Measurements from ENCODE around the gene SLC38A4. TPM values are rescaled to one million over a fixed set of nuclear protein-coding genes. Genes with fewer than 3 reads are reported as not detected.

SLC38A4 gene
- total and polyA plus RNA-seq, 2 donors (not counting 1 experiment from before 2014, with no cell fraction given), result not detected

DNA sequence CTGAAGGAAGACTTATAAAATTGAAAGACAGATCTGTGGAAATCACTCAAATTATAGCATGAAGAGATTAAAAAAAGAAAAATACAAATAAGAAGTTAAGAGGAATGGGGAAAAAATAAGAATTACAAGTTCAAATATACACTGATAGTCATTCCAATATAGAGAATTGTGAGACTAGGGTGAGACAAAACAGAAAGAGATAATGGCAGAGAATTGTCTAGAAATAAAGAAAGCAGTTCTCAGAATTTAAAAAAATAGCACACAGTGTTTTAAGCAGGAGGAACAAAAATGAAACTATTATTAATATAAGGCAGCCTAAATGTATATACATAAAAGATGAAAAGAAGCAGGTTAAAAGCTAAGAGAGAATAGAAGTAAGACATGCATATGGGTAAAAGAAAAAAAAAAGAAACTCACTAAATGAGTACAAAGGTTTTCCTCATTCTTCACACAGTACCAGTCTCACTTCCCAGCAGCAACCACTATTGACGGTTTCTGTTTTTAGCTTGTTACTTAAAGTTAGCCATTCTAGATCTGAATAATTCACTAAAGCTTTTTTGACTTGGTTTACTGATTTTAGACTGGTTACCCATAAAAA is 31.1 kb downstream of the SLC38A4 start:
- no peak overlapping the region for H3K4me3 Mint-ChIP-seq
- no peak overlapping the region for H2AFZ ChIP-seq (ENCODE audit: insufficient read depth, low read depth, low read length, poor library complexity, severe bottlenecking)
- no peaks in the 10 kb centered on the region for H3K4me1 Mint-ChIP-seq
- DNase-seq (no peak), ATAC-seq (ENCODE audit: low read depth) (no peak)
- intact Hi-C loops (cut with micrococcal nuclease), result no loop called here
- H3K4me3 ChIP-seq (ENCODE audit: control extremely low read depth in 1 of 5, extremely low read depth in 1 of 5, insufficient read depth in 1 of 5, low read depth in 2 of 5, low read length in 4 of 5), result no peak overlapping the region
- no peaks in the 10 kb centered on the region for H3K36me3 ChIP-seq (replicated peaks in 1 of 2; ENCODE audit: control extremely low read depth in 1 of 2, control insufficient read depth in 1 of 2, extremely low read depth in 1 of 2, insufficient read depth in 2 of 2, low read length in 1 of 2)
- no peak overlapping the region for H3K27ac Mint-ChIP-seq
- H4K20me1 ChIP-seq (ENCODE audit: control insufficient read depth, insufficient read depth, low read length, poor library complexity, severe bottlenecking), result no peaks in the 10 kb centered on the region
- no peak overlapping the region for H3K27ac ChIP-seq (ENCODE audit: low read length in 2 of 2)
- no peak overlapping the region for H3K9ac ChIP-seq (ENCODE audit: low read length)
- TF ChIP-seq, protein P1, sequence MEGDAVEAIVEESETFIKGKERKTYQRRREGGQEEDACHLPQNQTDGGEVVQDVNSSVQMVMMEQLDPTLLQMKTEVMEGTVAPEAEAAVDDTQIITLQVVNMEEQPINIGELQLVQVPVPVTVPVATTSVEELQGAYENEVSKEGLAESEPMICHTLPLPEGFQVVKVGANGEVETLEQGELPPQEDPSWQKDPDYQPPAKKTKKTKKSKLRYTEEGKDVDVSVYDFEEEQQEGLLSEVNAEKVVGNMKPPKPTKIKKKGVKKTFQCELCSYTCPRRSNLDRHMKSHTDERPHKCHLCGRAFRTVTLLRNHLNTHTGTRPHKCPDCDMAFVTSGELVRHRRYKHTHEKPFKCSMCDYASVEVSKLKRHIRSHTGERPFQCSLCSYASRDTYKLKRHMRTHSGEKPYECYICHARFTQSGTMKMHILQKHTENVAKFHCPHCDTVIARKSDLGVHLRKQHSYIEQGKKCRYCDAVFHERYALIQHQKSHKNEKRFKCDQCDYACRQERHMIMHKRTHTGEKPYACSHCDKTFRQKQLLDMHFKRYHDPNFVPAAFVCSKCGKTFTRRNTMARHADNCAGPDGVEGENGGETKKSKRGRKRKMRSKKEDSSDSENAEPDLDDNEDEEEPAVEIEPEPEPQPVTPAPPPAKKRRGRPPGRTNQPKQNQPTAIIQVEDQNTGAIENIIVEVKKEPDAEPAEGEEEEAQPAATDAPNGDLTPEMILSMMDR (IDR thresholded peaks at IDR 0.05), result no peak
- no peak for TF ChIP-seq EZH2 (IDR thresholded peaks at IDR 0.05; ENCODE audit: borderline replicate concordance, insufficient read depth, low read depth, low read length, poor library complexity, severe bottlenecking)
- no peaks in the 10 kb centered on the region for H3K9me3 Mint-ChIP-seq (ENCODE audit: insufficient read depth)
- H3K9me3 ChIP-seq (ENCODE audit: control extremely low read depth in 1 of 3, control insufficient read depth in 2 of 3, insufficient read depth in 1 of 3, low read length in 2 of 3), result no peaks in the 10 kb centered on the region
- POLR2A ChIA-PET, result no interaction called here
- H3K4me1 ChIP-seq (ENCODE audit: control insufficient read depth in 2 of 2, insufficient read depth in 2 of 2, low read length in 2 of 2), result no peaks in the 10 kb centered on the region
- peaks cover 0 to 7% (median 0%) of the 10 kb centered on the region in 4 experiments for H3K27me3 ChIP-seq (replicated peaks in 1 of 4; ENCODE audit: control extremely low read depth in 1 of 4, control insufficient read depth in 3 of 4, insufficient read depth in 4 of 4, low read length in 3 of 4)
- CTCF ChIA-PET, result no interaction called here
- H3K4me2 ChIP-seq (replicated peaks; ENCODE audit: low read depth, low read length, poor library complexity, severe bottlenecking), result no peak overlapping the region
- WGBS (ENCODE audit: insufficient coverage), result no CpG with 5 or more reads among the region's 1 CpG
- H3K27me3 Mint-ChIP-seq, result peaks cover 5% of the 10 kb centered on the region
- no peaks in the 10 kb centered on the region for H3K79me2 ChIP-seq (ENCODE audit: control insufficient read depth, insufficient read depth, low read length)

DNA sequence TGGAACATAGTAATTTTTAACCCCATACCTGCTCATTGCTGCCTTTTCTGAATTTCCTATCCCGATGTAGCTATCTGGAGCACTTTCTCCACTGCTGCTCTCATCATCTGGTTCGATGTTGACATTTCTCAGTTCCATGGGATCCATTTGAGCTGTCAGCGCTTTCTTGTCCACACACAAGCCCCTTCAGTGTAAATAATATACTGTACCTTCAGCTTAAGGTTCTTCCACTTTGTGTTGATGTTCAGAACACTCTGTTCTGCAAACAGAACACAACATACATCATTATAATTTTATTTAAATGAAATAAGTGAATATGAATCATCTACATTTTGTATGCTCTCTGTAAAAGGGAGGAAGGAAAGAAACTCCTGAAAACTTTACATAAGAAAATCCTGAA is 32.9 kb downstream of the SLC38A4 start:
- Histone ChIP-seq H3K9ac (ENCODE audit: low read length) (no peak overlapping the region), H3K4me3 (ENCODE audit: control extremely low read depth in 1 of 5, extremely low read depth in 1 of 5, insufficient read depth in 1 of 5, low read depth in 2 of 5, low read length in 4 of 5) (no peak overlapping the region), H3K27ac (ENCODE audit: low read length in 2 of 2) (no peak overlapping the region), H3K9me3 (ENCODE audit: control extremely low read depth in 1 of 3, control insufficient read depth in 2 of 3, insufficient read depth in 1 of 3, low read length in 2 of 3) (no peaks in the 10 kb centered on the region), H3K79me2 (ENCODE audit: control insufficient read depth, insufficient read depth, low read length) (no peaks in the 10 kb centered on the region), H4K20me1 (ENCODE audit: control insufficient read depth, insufficient read depth, low read length, poor library complexity, severe bottlenecking) (no peaks in the 10 kb centered on the region), H2AFZ (ENCODE audit: insufficient read depth, low read depth, low read length, poor library complexity, severe bottlenecking) (no peak overlapping the region), H3K27me3 (replicated peaks in 1 of 4; ENCODE audit: control extremely low read depth in 1 of 4, control insufficient read depth in 3 of 4, insufficient read depth in 4 of 4, low read length in 3 of 4) (peaks cover 0 to 7% (median 0%) of the 10 kb centered on the region in 4 experiments), H3K36me3 (replicated peaks in 1 of 2; ENCODE audit: control extremely low read depth in 1 of 2, control insufficient read depth in 1 of 2, extremely low read depth in 1 of 2, insufficient read depth in 2 of 2, low read length in 1 of 2) (no peaks in the 10 kb centered on the region), H3K4me1 (ENCODE audit: control insufficient read depth in 2 of 2, insufficient read depth in 2 of 2, low read length in 2 of 2) (no peaks in the 10 kb centered on the region), H3K4me2 (replicated peaks; ENCODE audit: low read depth, low read length, poor library complexity, severe bottlenecking) (no peak overlapping the region)
- ATAC-seq (ENCODE audit: low read depth) (no peak), DNase-seq (no peak)
- no peaks in the 10 kb centered on the region for H3K9me3 Mint-ChIP-seq (ENCODE audit: insufficient read depth)
- 100% methylated on average over 2 of the region's 3 CpGs for WGBS (ENCODE audit: insufficient coverage)
- TF ChIP-seq, protein P1 (IDR thresholded peaks at IDR 0.05), result no peak
- no peak for TF ChIP-seq EZH2 (IDR thresholded peaks at IDR 0.05; ENCODE audit: borderline replicate concordance, insufficient read depth, low read depth, low read length, poor library complexity, severe bottlenecking)
- intact Hi-C loops (cut with micrococcal nuclease), result no loop called here
- no peak overlapping the region for H3K4me3 Mint-ChIP-seq
- H3K27me3 Mint-ChIP-seq, result peaks cover 5% of the 10 kb centered on the region
- no peaks in the 10 kb centered on the region for H3K4me1 Mint-ChIP-seq
- no peak overlapping the region for H3K27ac Mint-ChIP-seq
- POLR2A ChIA-PET, result no interaction called here
- CTCF ChIA-PET, result no interaction called here

Data from B cell (primary cell).